ENCODE results near the gene MEF2A.

The MEF2A gene

DNA sequence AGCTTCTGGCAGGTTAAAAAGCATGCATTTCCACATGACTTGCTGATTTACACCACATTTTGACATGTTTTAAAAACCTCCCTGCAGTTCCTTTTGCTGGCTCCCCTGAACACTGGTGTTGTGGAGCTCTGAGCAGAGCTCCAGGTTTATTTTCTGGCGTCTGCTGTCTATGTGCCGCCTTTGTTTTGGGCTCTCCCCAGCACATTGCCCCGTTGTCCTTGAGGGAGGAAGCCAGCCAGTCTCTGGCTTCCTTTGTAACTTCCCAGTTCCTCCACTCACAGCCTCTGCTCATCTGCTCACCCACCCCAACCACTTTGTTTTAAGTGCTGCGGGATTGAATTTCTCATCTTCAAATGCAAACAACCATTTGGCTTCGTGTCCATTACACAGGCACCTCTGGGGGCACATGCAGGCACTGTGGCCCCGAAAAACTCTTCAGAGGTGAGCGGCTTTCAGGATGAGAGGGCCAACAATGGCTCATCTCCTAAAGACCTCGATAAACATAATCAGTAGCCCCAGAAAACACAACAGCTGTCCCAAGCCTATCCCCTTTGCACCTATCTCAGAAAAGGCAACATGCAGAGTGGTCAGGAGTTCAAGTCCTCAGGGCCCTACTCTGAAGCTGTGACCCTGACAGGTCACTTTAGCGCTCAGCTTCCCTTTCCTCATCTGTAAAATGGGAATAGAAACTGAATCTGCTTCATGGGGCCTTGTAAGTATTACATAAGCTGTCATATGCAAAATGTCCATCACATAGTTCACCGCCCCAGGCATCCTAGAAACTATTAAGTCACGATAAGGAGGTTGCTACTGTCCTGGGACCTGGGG, 1.3 kb upstream of the MEF2A start:
- no peak for FAIRE-seq

DNA sequence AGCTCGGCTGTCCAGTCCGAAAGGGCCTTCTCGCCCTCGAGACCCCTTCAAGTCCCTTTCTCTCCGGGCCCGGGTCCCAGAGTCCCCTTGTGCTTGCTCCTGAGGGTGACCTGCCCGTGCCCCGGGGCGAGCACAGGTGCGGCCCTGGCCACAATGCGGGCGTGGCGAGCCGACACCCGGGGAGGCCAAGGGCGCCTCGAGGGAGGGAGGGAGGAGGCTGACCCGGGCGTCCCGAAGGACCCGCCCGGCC, 810 bp upstream of the MEF2A start:
- no peak for FAIRE-seq

DNA sequence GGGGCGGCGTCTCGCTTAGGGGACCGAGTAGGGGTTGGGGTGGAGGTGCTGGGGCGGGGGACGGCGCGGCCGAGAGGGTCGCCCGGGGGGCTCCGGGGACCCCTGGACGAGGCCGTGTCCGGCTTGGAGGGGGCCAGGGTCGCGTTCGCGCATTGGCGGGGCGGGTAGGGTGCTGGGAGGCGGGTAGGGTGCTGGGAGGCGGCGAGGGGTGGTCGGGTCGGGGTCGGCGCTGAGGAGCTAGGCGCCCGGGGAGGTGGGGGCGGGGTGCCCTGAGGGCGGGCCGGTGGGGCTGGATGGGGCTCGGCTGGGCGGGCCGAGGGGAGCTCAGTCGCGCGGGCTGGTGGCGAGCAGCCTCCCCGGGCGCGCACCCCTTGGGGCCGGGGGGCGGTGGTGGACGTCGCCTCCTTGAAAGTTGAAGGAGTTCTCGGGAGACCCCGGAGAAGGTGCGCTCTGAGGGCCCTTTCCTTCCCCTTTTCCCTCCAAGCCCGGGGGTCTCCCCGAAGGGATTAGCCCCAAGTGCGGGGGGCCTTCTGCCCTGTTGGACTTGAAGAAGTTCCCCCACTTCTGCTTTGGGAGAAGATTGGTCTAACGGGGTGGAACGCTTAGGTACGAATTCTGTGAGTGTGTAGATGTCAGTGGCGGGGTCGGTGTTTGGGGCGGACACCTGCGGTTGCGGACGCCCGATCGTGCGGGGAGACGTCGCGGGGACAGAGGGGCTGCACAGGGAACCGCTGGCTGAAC, 543 bp downstream of the MEF2A start:
- no peak for FAIRE-seq

DNA sequence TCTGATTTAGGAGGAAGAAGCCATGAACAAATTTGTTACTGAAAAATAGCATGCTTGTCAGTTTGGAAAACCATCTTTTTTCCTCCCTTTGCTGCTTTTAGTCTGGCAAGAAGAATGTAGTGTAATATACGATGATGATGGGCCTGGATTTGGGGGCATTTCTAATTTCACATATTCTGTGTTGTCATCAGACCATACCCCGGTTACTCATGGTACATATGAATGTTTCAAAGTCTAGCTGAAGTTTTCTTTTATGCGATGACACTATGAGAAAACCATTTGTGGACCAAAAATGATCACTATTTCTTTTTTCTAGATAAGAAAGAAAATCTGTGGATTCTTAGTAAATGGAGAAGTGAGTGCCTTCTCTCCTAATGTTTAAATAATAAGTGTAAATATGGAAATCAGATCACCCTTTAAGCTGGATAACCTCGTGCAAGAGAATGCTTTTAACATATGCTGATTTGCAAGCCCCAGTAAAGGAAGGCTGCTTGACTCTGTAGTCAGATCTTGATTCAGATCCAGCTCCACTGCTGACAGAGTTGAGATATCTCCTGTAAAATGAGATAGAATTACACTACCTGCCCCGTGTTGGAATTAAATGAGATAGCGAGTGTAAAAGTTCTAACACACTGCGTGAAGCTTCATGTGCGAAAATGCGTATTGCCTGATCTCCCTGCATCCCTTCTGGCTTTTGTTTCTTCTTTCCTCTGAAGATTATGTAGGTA, 3.0 kb downstream of the MEF2A start:
- FAIRE-seq, result no peak

DNA sequence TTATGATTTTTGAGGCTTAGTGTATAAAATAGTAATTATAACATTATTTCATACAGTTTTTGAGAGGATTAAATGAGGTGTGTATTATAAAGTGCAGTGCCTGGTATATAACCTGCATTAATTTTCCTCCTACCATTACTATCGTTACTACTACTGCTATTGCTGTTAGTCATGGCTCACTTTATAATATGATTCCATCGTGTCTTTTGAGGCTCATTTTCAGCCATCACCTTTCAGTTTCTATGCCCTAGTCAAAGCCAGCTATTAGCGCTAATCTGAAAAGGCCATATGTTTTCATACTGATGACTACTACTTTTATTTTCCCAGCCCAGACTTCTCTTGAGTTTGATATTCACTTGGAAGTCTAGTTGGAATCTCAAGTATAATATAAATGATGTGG, 5.5 kb downstream of the MEF2A start:
- FAIRE-seq, result no peak

DNA sequence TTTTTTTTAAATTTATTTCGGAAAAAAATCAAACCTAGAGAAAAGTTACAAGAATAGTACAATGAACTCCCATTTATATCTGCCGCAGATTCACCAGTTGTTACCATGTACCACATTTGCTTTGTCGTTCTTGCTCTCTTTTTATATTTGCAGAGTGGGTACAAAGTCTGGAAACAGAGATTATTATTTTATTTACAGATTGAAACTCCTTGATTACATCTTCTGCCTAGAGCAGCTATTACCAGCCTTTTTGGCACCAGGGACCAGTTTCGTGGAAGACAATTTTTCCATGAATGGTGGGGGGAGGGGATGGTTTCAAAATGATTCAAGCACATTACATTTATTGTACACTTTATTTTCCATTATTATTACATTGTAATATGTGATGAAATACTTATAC, 8.3 kb downstream of the MEF2A start:
- FAIRE-seq, result no peak

DNA sequence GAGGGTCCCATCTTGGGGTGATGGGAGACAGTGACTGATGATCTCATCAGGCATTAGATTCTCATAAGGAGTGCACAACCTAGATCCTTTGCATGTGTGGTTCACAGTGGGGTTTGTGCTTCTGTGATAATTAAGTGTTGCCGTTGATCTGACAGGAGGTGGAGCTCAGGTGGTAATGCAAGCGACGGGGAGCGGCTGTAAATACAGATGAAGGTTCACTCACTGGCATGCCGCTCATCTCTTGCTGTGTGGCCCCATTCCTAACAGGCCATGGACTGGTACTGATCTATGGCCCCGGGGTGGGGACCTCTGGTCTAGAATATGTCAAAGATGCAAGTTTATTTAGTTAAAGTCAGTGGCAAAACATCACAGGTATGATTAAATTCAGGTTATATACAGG, 8.7 kb downstream of the MEF2A start:
- no peak for FAIRE-seq

DNA sequence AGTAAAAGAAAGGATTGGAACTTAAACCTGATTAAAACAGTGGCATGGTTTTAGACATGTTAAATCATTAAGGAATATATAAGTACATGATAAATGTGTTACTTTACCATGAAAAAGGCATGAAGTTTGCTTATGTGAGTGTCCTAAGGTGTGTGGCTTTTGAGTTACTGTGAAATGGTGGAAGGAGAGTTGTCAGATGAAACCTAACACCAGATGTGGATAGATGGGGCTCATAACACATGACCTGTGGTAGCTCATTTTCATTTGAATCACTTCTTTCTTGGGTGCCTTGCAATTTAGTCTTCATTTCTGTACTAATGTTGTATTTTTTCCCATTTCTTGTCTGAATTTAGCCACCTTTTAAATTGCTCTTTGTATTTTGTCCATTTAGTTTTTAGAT, 13.0 kb downstream of the MEF2A start:
- FAIRE-seq, result no peak

DNA sequence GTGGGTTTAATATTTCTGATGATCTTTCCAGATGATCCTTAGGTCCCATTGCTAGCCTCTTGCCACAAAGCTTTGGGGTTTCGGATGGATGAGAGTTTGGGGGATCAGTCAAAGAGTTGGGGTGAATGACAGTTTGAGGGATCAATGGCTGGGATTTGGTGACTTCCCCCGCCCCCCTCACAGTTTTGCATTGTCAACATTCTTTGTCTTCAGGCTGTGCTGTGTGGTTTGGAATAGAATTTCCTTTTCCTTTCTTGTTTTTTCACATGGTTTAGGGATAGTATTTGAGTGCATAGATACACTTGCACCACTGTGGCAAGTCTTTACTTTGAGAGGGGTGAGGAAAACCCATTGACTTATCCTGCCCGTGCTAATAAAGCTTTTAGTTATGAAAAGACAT, 14.3 kb downstream of the MEF2A start:
- FAIRE-seq, result no peak

DNA sequence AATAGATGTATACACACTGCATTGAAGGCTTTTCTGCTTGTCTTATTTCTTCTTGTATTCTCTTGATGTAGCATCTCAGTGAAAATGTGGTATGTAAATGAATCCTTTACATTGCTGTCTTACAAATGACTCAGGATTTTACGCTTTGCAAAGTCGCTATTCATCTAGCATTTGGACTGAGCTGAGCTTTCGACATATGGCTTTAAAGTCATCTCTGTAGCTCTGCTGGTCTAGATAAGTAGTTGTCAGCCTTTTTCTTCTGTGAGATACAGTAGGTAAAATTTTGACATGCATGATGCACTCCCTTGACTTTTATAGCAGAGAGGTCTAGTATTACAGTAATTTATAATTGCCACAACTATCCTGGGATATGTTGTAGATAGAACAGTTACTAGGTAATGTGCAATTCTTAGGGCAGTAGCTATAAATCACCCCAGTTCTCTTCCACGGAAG, 16.8 kb downstream of the MEF2A start:
- no peak for FAIRE-seq

DNA sequence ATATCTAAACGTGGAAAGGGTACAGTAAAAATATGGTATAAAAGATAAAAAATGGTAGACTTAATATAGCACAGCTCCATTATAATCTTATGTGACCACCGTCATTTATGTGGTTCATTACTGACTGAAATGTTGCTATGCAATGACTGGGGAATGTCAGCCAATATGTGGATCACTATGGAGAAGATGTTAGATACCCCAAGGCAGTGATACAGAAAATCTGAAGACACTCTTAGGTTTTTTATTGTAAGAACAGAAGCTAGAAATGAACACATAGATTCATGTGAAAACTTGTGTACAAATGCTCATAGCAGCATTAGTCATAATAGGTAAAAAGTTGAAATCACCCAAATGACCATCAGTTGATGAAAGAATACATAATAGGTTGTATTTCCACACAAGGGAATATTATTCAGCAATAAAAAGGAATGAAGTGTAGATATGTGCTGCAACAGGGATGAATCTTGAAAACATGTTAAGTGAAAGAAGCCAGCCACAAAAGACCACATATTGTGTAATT, 18.4 kb downstream of the MEF2A start:
- FAIRE-seq, result no peak

DNA sequence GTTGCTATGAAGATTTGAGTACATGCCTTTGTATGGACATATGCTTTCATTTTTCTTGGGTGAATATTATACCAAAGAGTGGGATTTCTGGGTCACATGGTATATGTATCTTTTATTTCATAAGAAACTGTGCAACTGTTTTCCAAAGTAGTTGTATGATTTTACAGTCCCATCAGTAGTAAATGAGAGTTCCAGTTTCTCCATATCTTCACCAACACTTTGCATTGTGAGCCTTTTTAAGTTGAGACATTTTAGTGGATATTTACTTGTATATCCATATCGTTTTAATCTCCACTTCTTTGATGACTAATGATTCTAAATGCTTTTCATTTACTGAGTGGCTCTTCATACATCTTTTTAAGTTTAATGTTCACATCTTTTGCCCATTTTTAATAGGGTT, 20.3 kb downstream of the MEF2A start:
- no peak for FAIRE-seq

DNA sequence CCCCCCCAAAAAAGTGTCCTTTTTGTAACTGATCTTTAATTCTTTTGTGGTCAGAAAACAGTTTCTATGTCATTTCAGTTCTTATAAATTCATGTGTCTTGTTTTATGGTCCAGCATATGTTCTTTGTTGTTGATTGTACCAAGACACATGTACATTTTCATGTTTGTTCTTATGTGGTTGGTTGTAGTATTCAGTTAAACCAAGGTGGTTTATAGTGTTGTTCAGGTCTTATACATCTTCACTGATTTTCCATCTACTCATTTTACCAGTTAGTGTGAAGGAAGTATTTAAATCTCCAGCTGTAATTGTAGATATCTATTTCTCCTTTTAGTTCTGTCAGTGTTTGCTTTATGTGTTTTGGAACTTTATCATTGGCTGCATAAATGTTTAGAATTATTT, 24.0 kb downstream of the MEF2A start:
- FAIRE-seq, result no peak

DNA sequence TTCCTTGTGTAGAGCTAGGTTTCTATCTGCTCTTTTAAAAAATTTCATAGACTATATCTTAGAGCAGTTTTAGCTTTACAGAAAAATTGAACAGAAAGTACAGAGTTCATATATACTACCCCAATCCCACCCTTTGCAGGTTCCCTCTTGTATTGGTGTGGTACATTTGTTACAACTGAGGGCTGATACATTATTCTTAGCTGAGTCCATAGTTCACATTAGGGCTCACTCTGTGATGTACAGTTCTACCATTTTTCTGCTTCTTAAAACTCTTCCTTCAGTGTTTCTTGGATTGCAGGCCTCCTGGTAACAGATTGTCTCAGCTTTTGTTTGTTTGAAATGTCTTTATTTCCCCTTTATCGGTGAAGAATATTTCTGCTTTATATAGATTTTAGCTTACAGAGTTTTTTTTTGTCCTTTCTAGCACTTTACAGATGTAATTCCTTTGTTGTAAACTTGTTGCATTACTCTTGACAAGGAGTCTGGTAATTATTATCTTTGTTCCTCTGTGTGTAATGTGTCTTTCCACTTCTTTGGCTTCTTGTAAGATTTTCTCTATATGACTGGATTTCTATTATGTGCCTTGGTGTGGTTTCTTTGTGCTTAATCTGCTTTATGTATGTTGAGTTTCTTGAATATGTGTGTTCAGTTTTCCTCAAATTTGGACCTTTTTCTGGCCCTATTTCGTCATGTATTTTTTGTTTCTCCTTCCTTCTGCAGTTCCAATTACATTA, 25.3 kb downstream of the MEF2A start:
- FAIRE-seq, result no peak

DNA sequence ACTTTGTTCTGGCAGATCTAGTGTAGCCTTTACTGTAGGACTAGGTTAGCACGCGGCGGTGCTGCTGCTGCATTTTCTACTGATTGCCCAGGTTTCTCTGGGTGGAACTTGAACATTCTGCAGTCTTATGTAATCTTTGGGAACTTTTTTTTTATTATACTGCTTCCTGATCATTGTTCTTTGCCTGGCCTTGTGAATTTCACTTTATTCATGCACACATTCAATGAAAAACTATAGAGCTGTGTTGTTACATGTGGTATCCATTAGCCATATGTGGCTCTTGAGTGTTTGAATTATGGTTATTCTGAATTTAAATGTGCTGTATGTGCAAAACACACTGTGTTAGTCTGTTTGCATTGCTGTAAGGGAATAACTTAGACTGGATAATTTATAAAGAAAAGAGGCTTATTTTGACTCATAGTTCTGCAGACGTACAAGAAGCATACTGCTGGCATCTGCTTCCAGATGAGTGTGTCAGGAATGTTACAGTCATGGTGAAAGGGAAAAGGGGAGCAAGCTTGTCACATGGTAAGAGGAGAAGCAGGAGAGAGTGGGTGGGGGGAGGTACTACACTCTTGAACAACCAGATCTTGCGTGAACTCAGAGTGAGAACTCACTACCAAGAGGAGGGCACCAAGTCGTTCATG, 26.5 kb downstream of the MEF2A start:
- no peak for FAIRE-seq

DNA sequence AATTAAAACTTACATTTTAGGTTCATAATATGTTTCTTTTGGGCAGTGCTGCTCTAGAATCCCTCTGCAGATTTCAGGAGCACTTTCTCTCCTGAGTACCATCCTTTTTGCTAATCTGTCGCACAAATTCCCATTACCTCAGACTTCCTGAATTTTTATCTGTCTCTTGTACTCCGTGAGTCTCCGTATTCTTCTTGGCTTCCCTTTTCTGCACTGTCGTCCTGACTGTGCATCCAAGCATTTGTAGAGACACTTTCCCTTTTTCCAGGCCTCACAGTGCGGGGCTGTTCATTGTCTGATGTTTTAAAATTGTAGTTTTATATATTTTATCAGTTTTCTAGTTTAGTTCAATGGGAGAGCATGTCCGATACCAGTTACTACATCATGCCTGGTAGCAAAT, 27.3 kb downstream of the MEF2A start:
- FAIRE-seq, result no peak

DNA sequence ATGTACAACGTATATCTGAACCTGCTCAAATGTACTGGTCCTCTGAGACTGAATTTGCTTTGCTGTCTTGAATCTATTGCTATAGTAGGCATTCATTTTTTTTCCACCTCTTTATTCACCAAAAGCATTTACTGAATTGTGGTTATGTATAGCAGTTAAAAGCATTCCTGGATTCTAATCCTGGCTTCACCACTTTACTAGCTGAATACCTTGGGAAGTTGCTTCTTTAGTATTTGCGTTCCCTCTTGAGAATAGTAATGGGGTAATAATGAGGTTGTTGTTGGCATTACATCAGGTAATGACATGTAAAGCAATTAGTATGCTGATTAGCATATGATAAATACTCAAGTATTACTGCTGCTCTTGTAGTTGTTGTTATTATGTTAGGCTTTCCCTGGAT, 29.1 kb downstream of the MEF2A start:
- FAIRE-seq, result no peak

DNA sequence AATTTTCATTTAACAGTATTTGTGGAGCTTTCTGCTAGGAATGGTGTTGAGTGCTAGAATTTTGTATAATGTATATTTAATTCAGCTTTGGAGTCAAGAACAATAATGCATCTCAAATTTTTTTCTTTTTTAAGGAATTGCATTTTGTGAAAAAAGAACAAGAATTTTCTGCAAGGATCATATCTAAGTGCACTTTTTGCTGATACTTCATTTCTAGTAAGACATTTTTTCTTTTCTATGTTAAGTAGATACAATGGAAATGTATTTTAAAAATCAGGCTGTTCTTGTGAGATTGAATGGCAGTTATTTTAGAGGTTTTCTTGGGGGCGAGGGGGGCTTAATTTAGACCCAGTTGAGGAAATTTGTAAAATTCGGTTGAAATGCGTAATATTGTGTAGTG, 32.5 kb downstream of the MEF2A start:
- FAIRE-seq, result no peak

DNA sequence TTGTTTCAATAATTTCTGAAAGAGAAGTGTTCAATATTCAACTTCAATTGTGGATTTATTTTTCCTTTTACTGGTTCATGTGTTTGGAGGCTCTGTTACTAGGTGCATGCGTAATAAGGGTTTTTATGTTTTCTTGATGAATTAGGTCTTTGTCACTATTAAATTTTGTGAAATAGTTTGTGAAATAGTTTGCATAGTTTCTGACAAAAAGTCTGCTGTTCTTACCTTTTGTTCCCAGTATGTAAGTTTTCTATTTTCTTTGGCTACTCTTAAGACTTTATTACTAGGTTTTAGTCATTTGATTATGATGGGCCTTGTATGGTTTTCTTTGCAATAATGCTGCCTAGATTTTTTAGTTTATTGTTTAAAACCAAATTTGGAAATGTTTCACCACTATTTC, 38.0 kb downstream of the MEF2A start:
- FAIRE-seq, result no peak

DNA sequence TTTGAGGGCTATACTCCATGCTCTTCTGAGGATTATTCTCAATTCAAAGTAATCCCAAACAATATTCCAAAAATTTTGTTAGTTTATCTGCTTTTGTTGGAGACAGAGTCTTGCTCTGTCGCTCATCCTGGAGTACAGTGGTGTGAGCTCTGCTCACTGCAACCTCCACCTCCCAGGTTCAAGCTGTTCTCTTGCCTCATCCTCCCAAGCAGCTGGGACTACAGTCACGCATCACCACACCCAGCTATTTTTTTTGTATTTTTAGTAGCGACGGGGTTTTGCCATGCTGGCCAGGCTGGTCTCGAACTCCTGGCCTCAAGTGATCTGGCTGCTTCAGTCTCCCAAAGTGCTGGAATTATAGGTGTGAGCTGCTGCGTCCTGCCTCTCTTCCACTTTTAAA, 39.1 kb downstream of the MEF2A start:
- FAIRE-seq, result no peak

DNA sequence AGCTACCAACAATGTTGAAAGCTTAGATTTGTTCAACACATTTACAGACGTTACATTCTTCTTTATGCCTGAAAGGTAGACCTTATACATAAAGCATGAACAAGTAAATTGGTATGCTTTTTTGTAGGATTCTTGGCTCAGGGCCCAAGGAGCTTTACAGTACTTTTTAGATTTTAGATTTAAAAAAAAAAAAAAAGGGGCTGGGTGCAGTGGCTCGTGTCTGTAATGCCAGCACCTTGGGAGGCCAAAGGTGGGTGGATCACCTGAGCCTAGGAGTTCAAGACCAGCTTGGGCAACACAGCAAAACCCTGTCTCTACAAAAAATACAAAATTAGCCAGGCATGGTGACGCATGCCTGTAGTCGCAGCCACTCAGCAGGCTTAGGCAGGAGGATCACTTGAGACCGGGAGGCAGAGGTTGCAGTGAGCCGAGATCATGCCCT, 39.7 kb downstream of the MEF2A start:
- no peak for FAIRE-seq

DNA sequence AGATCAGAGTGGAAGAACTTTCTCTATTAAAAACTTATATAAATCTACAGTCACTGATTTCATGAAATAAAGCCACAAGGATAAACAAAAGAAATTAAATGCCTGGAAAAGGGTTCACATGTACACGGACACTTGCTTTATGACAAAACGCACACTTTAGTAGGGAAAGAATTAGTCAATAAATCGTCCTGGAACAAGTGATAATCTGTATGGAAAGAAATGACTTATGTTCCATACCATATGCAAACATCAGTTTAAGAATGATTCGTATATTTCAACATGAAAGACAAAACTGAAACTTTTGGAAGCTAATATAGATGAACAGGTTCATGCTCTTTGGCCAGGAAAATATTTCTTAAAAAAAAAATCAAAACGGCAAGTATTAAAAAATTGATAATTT, 40.2 kb downstream of the MEF2A start:
- no peak for FAIRE-seq

DNA sequence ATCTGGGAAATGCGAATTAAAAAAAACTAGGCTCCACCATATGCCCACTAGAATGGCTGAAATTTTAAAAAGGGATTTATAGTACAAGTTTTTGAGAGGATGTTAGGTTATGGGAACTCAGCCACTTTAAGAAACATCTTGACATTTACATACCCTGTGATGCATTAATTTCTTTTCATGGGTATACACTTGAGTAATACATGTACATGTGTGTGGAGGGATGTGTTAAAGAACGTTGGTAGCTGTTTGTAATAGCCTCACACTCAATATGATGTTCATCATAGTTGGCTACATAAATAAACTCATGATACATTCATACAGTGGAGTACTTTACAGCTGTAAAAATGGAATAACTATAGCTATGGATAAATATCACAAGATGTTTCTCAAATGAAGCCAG, 40.9 kb downstream of the MEF2A start:
- no peak for FAIRE-seq

Measured in TTC549 (cell line).